ENCODE measurements around the gene GLRA3. TPM values are rescaled to one million over a fixed set of nuclear protein-coding genes. Genes with fewer than 3 reads are reported as not detected.
"Not testable (repeated sequence)": the region's sequence is repeated elsewhere in the genome, so short reads cannot be mapped to it uniquely, and the experiment has no call there.

Gene GLRA3
- polyA plus RNA-seq, 1 donor from 2014 or later, result 0.76 TPM

GRCh38 chr4:174789657-174790056 is 39.4 kb downstream of the GLRA3 start:
- Histone ChIP-seq H3K79me2 (replicated peaks; ENCODE audit: insufficient read depth, low read length) (no peaks in the 10 kb centered on the region), H3K4me2 (ENCODE audit: low read length) (no peak overlapping the region), H3K4me3 (ENCODE audit: low read length) (no peak overlapping the region), H3K36me3 (ENCODE audit: insufficient read depth, low read length) (no peaks in the 10 kb centered on the region), H3K27ac (ENCODE audit: low read length) (no peak overlapping the region), H4K20me1 (ENCODE audit: insufficient read depth) (no peaks in the 10 kb centered on the region), H3K9ac (ENCODE audit: low read length) (no peak overlapping the region), H3K9me2 (ENCODE audit: insufficient read depth, low read length) (no peaks in the 10 kb centered on the region), H3K9me3 (ENCODE audit: low read length) (no peaks in the 10 kb centered on the region), H3K27me3 (ENCODE audit: insufficient read depth, low read depth, low read length) (no peaks in the 10 kb centered on the region), H2AFZ (ENCODE audit: low read depth, low read length) (no peak overlapping the region), H3F3A (ENCODE audit: insufficient read depth, low read length, poor library complexity, severe bottlenecking) (no peaks in the 10 kb centered on the region)
- no peak for TF ChIP-seq REST (IDR thresholded peaks at IDR 0.05; ENCODE audit: borderline replicate concordance)
- no peak for TF ChIP-seq EP300 (conservative IDR thresholded peaks at IDR 0.05; ENCODE audit: poor library complexity, severe bottlenecking)
- no peak for TF ChIP-seq RAD21 (conservative IDR thresholded peaks at IDR 0.05)
- TF ChIP-seq MXI1 (conservative IDR thresholded peaks at IDR 0.05; ENCODE audit: poor library complexity, severe bottlenecking), result no peak
- TF ChIP-seq, protein P1, sequence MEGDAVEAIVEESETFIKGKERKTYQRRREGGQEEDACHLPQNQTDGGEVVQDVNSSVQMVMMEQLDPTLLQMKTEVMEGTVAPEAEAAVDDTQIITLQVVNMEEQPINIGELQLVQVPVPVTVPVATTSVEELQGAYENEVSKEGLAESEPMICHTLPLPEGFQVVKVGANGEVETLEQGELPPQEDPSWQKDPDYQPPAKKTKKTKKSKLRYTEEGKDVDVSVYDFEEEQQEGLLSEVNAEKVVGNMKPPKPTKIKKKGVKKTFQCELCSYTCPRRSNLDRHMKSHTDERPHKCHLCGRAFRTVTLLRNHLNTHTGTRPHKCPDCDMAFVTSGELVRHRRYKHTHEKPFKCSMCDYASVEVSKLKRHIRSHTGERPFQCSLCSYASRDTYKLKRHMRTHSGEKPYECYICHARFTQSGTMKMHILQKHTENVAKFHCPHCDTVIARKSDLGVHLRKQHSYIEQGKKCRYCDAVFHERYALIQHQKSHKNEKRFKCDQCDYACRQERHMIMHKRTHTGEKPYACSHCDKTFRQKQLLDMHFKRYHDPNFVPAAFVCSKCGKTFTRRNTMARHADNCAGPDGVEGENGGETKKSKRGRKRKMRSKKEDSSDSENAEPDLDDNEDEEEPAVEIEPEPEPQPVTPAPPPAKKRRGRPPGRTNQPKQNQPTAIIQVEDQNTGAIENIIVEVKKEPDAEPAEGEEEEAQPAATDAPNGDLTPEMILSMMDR (IDR thresholded peaks at IDR 0.05; ENCODE audit: poor library complexity, severe bottlenecking), result no peak
- TF ChIP-seq EZH2 (IDR thresholded peaks at IDR 0.05; ENCODE audit: borderline replicate concordance, insufficient read depth, low read length, poor library complexity, severe bottlenecking), result no peak
- TF ChIP-seq POLR2AphosphoS5 (IDR thresholded peaks at IDR 0.05), result no peak
- TF ChIP-seq TAF1 (IDR thresholded peaks at IDR 0.05; ENCODE audit: low read depth), result no peak
- TF ChIP-seq SMC3 (conservative IDR thresholded peaks at IDR 0.05; ENCODE audit: poor library complexity), result no peak

GRCh38 chr4:174778274-174778986 is 50.6 kb downstream of the GLRA3 start:
- H3K79me2 ChIP-seq (replicated peaks; ENCODE audit: insufficient read depth, low read length); H4K20me1 ChIP-seq (ENCODE audit: insufficient read depth); H3K4me3 ChIP-seq (ENCODE audit: low read length); H3K9ac ChIP-seq (ENCODE audit: low read length); H3F3A ChIP-seq (ENCODE audit: insufficient read depth, low read length, poor library complexity, severe bottlenecking); H3K9me2 ChIP-seq (ENCODE audit: insufficient read depth, low read length); H3K9me3 ChIP-seq (ENCODE audit: low read length); H3K36me3 ChIP-seq (ENCODE audit: insufficient read depth, low read length); H2AFZ ChIP-seq (ENCODE audit: low read depth, low read length); H3K4me2 ChIP-seq (ENCODE audit: low read length); H3K27ac ChIP-seq (ENCODE audit: low read length); H3K27me3 ChIP-seq (ENCODE audit: insufficient read depth, low read depth, low read length): not testable (repeated sequence)
